PC-9 (cell line): Measurements from ENCODE around the gene GMIP.

Experiments used
- CTCF ChIP-seq: fragments of 200-600 bp; sonication (generic); conservative IDR thresholded peaks from 2 replicates; pipeline ENCODE4 v1.6.1; 2017; ENCODE audit warnings: mixed run types, antibody characterized with exemption, mild to moderate bottlenecking, moderate library complexity
- EZH2 ChIP-seq: fragments of 200-600 bp; sonication (generic); IDR thresholded peaks from 2 replicates; pipeline ENCODE4 v1.8.0; 2017; ENCODE audit warnings: antibody characterized with exemption, low read depth

- no peak for TF ChIP-seq CTCF
- no peak for TF ChIP-seq EZH2
Observed at GRCh38 chr19:19602713-19603324, 40.6 kb downstream of the GMIP start.
